ENCODE data around the gene PRMT7. TPM values are rescaled to one million over a fixed set of nuclear protein-coding genes. Genes with fewer than 3 reads are reported as not detected.

Gene PRMT7
- polyA plus RNA-seq, 1 donor (not counting 4 experiments of a cell fraction or from before 2014, with no cell fraction given), result 27.4 TPM

DNA sequence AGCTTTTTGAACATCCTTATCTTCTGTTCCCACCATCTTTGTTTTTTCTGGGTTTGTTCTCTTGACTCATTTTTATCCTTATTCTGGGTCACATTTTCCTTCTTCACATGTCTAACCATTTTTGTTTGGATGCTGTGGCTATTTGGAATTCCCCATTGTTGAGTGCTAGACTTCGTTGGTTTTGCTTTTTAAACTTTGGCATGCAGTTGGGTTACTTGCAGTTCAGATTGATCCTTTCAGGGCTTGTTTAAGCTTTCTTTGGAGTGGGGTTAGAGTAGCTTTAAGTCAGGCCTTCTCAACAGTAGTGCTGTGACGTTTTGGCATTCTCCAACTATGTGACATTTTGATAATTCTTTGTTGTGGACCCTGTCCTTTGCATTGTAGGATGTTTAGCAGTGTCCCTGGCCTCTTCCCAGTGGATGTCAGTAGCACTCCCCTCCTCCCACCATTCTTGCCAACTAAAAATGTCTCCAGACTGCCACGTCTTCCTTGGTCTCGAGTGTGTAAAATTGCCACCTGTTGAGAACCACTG, 21.1 kb downstream of the PRMT7 start:
- Histone ChIP-seq H3K27ac (ENCODE audit: control insufficient read depth, insufficient read depth, low read length) (no peak overlapping the region), H3K9ac (ENCODE audit: control insufficient read depth, extremely low read depth, insufficient read depth, low read length) (no peak overlapping the region)
- dilution Hi-C loops (cut with MboI; ENCODE audit: extremely low pct_ligation_motif_present, low sequenced_read_pairs), result no loop called here

DNA sequence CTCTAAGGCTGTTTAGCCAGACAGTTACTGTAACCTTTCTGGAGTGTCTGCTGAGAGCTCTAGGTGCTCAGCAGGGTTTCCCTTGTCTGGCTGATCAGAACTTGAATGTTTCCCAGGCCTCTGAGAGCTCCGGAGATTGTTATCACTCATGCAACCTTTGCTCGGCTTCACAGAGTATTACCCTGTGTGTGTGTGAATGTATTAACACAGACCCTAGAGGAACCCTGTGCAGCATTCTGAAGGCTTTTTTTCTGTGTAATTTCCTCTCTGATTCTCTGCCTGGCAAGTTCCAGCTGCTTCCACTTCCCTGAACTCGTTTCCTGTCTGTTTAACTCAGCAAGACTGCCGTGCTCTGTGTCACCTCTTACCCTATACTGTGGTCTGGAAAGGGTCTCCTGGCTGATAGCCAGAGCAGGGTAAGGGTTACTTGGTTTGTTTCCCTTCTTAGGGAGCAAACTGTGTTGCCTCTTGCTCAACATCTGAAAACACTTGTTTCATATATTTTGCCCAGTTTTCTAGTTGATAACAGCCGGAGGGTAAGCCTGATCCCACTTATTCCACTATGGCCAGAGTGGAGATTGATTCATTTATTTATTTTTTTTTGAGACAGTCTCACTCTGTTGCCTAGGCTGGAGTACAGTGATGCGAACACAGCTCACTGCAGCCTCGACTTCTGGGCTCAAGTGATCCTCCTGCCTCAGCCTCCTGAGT, 21.7 kb downstream of the PRMT7 start:
- DNase-seq (ENCODE audit: low read depth, low spot score) (no peak), FAIRE-seq (no peak)
- no peak overlapping the region for H3K9ac ChIP-seq (ENCODE audit: control insufficient read depth, extremely low read depth, insufficient read depth, low read length)
- TF ChIP-seq EZH2 (IDR thresholded peaks at IDR 0.05; ENCODE audit: low read length), result no peak
- TF ChIP-seq, protein P1, sequence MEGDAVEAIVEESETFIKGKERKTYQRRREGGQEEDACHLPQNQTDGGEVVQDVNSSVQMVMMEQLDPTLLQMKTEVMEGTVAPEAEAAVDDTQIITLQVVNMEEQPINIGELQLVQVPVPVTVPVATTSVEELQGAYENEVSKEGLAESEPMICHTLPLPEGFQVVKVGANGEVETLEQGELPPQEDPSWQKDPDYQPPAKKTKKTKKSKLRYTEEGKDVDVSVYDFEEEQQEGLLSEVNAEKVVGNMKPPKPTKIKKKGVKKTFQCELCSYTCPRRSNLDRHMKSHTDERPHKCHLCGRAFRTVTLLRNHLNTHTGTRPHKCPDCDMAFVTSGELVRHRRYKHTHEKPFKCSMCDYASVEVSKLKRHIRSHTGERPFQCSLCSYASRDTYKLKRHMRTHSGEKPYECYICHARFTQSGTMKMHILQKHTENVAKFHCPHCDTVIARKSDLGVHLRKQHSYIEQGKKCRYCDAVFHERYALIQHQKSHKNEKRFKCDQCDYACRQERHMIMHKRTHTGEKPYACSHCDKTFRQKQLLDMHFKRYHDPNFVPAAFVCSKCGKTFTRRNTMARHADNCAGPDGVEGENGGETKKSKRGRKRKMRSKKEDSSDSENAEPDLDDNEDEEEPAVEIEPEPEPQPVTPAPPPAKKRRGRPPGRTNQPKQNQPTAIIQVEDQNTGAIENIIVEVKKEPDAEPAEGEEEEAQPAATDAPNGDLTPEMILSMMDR (optimal IDR thresholded peaks at IDR 0.05 in 1 of 3, IDR thresholded peaks at IDR 0.05 in 1 of 3, conservative IDR thresholded peaks at IDR 0.05 in 1 of 3; ENCODE audit: extremely low read depth in 1 of 3, insufficient read depth in 2 of 3, low read length in 3 of 3), result no peak
- no peaks in the 10 kb centered on the region for H3K79me2 ChIP-seq (ENCODE audit: control insufficient read depth, insufficient read depth, low read length)
- peaks cover 4 to 5% of the 10 kb centered on the region in 2 experiments for H3K36me3 ChIP-seq (ENCODE audit: control insufficient read depth in 2 of 2, extremely low read depth in 1 of 2, insufficient read depth in 2 of 2, low read length in 2 of 2)
- dilution Hi-C loops (cut with MboI; ENCODE audit: extremely low pct_ligation_motif_present, low sequenced_read_pairs), result no loop called here
- H3K9me3 ChIP-seq (ENCODE audit: control insufficient read depth, low read depth, low read length), result no peaks in the 10 kb centered on the region
- H3K27me3 ChIP-seq (ENCODE audit: control insufficient read depth, extremely low read depth, insufficient read depth, low read length), result no peaks in the 10 kb centered on the region
- no peak overlapping the region for H2AFZ ChIP-seq (ENCODE audit: control insufficient read depth, low read length)
- no peaks in the 10 kb centered on the region for H3K9me1 ChIP-seq (ENCODE audit: control insufficient read depth, extremely low read depth, insufficient read depth, low read length)
- no peak overlapping the region for H3K27ac ChIP-seq (ENCODE audit: control insufficient read depth, insufficient read depth, low read length)
- H3K4me1 ChIP-seq (ENCODE audit: control insufficient read depth, extremely low read depth, insufficient read depth, low read length), result peaks cover 11% of the 10 kb centered on the region
- H4K20me1 ChIP-seq (ENCODE audit: control insufficient read depth, extremely low read depth, insufficient read depth, low read length), result no peaks in the 10 kb centered on the region
- H3K4me2 ChIP-seq (ENCODE audit: control insufficient read depth, extremely low read depth, insufficient read depth, low read depth, low read length), result no peak overlapping the region
- no peak overlapping the region for H3K4me3 ChIP-seq (ENCODE audit: control insufficient read depth in 2 of 3, extremely low read depth in 1 of 3, insufficient read depth in 2 of 3, low read depth in 1 of 3, low read length in 3 of 3)

More for the DNA sequence above, 21.1 kb downstream of the PRMT7 start:
- H4K20me1 ChIP-seq (ENCODE audit: control insufficient read depth, extremely low read depth, insufficient read depth, low read length), result no peaks in the 10 kb centered on the region
- no peak overlapping the region for H2AFZ ChIP-seq (ENCODE audit: control insufficient read depth, low read length)
- DNase-seq (ENCODE audit: low read depth, low spot score) (no peak), FAIRE-seq (no peak)
- H3K36me3 ChIP-seq (ENCODE audit: control insufficient read depth in 2 of 2, extremely low read depth in 1 of 2, insufficient read depth in 2 of 2, low read length in 2 of 2), result peaks cover 2 to 8% of the 10 kb centered on the region in 2 experiments
- no peak for TF ChIP-seq EZH2 (IDR thresholded peaks at IDR 0.05; ENCODE audit: low read length)
- TF ChIP-seq, protein P1 (optimal IDR thresholded peaks at IDR 0.05 in 1 of 3, IDR thresholded peaks at IDR 0.05 in 1 of 3, conservative IDR thresholded peaks at IDR 0.05 in 1 of 3; ENCODE audit: extremely low read depth in 1 of 3, insufficient read depth in 2 of 3, low read length in 3 of 3), result no peak
- peaks cover 11% of the 10 kb centered on the region for H3K4me1 ChIP-seq (ENCODE audit: control insufficient read depth, extremely low read depth, insufficient read depth, low read length)
- no peaks in the 10 kb centered on the region for H3K27me3 ChIP-seq (ENCODE audit: control insufficient read depth, extremely low read depth, insufficient read depth, low read length)
- H3K9me3 ChIP-seq (ENCODE audit: control insufficient read depth, low read depth, low read length), result no peaks in the 10 kb centered on the region
- no peaks in the 10 kb centered on the region for H3K79me2 ChIP-seq (ENCODE audit: control insufficient read depth, insufficient read depth, low read length)
- H3K4me2 ChIP-seq (ENCODE audit: control insufficient read depth, extremely low read depth, insufficient read depth, low read depth, low read length), result no peak overlapping the region
- no peak overlapping the region for H3K4me3 ChIP-seq (ENCODE audit: control insufficient read depth in 2 of 3, extremely low read depth in 1 of 3, insufficient read depth in 2 of 3, low read depth in 1 of 3, low read length in 3 of 3)
- no peaks in the 10 kb centered on the region for H3K9me1 ChIP-seq (ENCODE audit: control insufficient read depth, extremely low read depth, insufficient read depth, low read length)

Measured in keratinocyte (primary cell).